ENCODE results near the gene PRDM16. TPM values are rescaled to one million over a fixed set of nuclear protein-coding genes. Genes with fewer than 3 reads are reported as not detected.

PRDM16 gene
- total RNA-seq, 1 experiment from 2014 or later, result 0.17 TPM

- Histone ChIP-seq H3K4ac (ENCODE audit: low read depth, low read length) (no peak overlapping the region), H4K8ac (replicated peaks; ENCODE audit: insufficient read length, low read depth, low read length) (no peak overlapping the region), H3K9me3 (ENCODE audit: control insufficient read depth, low read depth, low read length) (no peaks in the 10 kb centered on the region), H4K91ac (ENCODE audit: insufficient read length, low read depth, low read length) (no peak overlapping the region), H2AFZ (ENCODE audit: low read length) (no peak overlapping the region), H4K5ac (ENCODE audit: insufficient read length, low read depth, low read length) (no peak overlapping the region), H3K79me2 (ENCODE audit: insufficient read depth, low read length) (no peaks in the 10 kb centered on the region), H2BK15ac (ENCODE audit: low read depth, low read length) (no peak overlapping the region), H3K18ac (ENCODE audit: insufficient read length, low read depth, low read length) (no peak overlapping the region), H3K9ac (ENCODE audit: extremely low read depth, insufficient read length, low read length) (no peak overlapping the region), H2BK120ac (ENCODE audit: low read depth, low read length, poor library complexity, severe bottlenecking) (no peak overlapping the region), H3K4me1 (ENCODE audit: insufficient read depth, low read length) (no peaks in the 10 kb centered on the region), H3K27me3 (ENCODE audit: insufficient read depth, low read length) (no peaks in the 10 kb centered on the region), H3T11ph (ENCODE audit: low read length) (no peak overlapping the region), H2BK20ac (ENCODE audit: low read depth, low read length, poor library complexity, severe bottlenecking) (no peak overlapping the region), H2BK5ac (ENCODE audit: insufficient read length, low read length) (no peak overlapping the region), H2BK12ac (ENCODE audit: insufficient read length, low read depth, low read length) (no peak overlapping the region), H3K14ac (ENCODE audit: insufficient read depth, low read length) (no peak overlapping the region), H3K79me1 (ENCODE audit: insufficient read depth, low read depth, low read length, poor library complexity, severe bottlenecking) (no peaks in the 10 kb centered on the region), H3K4me2 (ENCODE audit: insufficient read depth, insufficient read length, low read length) (no peak overlapping the region), H3K23ac (ENCODE audit: insufficient read length, low read depth, low read length) (no peak overlapping the region), H3K27ac (ENCODE audit: insufficient read length, low read depth, low read length) (no peak overlapping the region), H3K56ac (ENCODE audit: insufficient read length, low read depth, low read length) (no peak overlapping the region), H3K23me2 (ENCODE audit: insufficient read length, low read depth, low read length, poor library complexity, severe bottlenecking) (no peaks in the 10 kb centered on the region), H2AK5ac (ENCODE audit: insufficient read length, low read length) (no peak overlapping the region), H4K20me1 (ENCODE audit: control insufficient read depth, insufficient read depth, insufficient read length) (no peaks in the 10 kb centered on the region)
- no peaks in the 10 kb centered on the region for H3K9me3 Mint-ChIP-seq
- H3K27me3 Mint-ChIP-seq (ENCODE audit: low read depth), result no peaks in the 10 kb centered on the region; the same call in 1 of the 2 replicates
- no peaks in the 10 kb centered on the region for H3K4me1 Mint-ChIP-seq
- no peak overlapping the region for H3K27ac Mint-ChIP-seq
- no peak for TF ChIP-seq CTCF (conservative IDR thresholded peaks at IDR 0.05)
- DNase-seq, result no peak
- H3K4me3 Mint-ChIP-seq, result no peak overlapping the region
- H3K36me3 Mint-ChIP-seq (ENCODE audit: insufficient read depth in 1 of 3, low read depth in 3 of 3), result no peaks in the 10 kb centered on the region
- WGBS (ENCODE audit: extremely low coverage, insufficient read length, low lambda C conversion rate), result no CpG with 5 or more reads among the region's 4 CpGs
These were observed 89.3 kb downstream of the PRDM16 start for GRCh38 chr1:3158347-3158746.

All from H9 (cell line).